Common myeloid progenitor, CD34-positive (primary cell): ENCODE results near the gene ADAMTS14.

Experiments used
- CTCF ChIA-PET: fragments of 350-600 bp; sonication (Branson Sonifier 250); formaldehyde crosslinking; loops from one replicate; lab custom pipeline; 2021; ENCODE audit warnings: antibody characterized with exemption; lab: Charles Lee
- POLR2A ChIA-PET: fragments of 350-600 bp; sonication (Branson Sonifier 250); formaldehyde crosslinking; loops from one replicate; lab custom pipeline; 2021; ENCODE audit warnings: antibody characterized with exemption; lab: Charles Lee
- DNase-seq, 3 donors: peaks; one replicate each; pipeline versions ENCODE4 v3.0.0 to v3.0.0-alpha.2; 2013
- H3K27ac ChIP-seq, 2 experiments: 1 replicate in 1 of 2; 2 replicates in 1 of 2; pipeline ENCODE4 v1.7.0; 2013; ENCODE audit warnings: inconsistent platforms in 2 of 2, low read length in 2 of 2, mild to moderate bottlenecking in 2 of 2, low read depth in 1 of 2, moderate library complexity in 1 of 2; ENCODE audit not compliant: severe bottlenecking in 2 of 2, insufficient read depth in 1 of 2, poor library complexity in 1 of 2
- H3K27me3 ChIP-seq, 5 experiments: replicated peaks in 2 of 5; 1 replicate in 3 of 5; 2 replicates in 2 of 5; pipeline versions ENCODE4 v1.6.1 to v1.7.0; 2013; ENCODE audit warnings: low read length in 4 of 5, mild to moderate bottlenecking in 2 of 5, moderate library complexity in 2 of 5, inconsistent platforms in 1 of 5; ENCODE audit not compliant: insufficient read depth in 5 of 5, control insufficient read depth in 4 of 5
- H3K36me3 ChIP-seq, 4 experiments: 1 replicate in 2 of 4; 2 replicates in 2 of 4; pipeline versions ENCODE4 v1.6.1 to v1.7.0; 2013; ENCODE audit warnings: low read length in 3 of 4, control low read depth in 1 of 4, mild to moderate bottlenecking in 1 of 4; ENCODE audit not compliant: control insufficient read depth in 4 of 4, insufficient read depth in 4 of 4
- H3K4me1 ChIP-seq, 4 experiments: 1 replicate in 3 of 4; 2 replicates in 1 of 4; pipeline versions ENCODE4 v1.6.1 to v1.7.1; 2013; ENCODE audit warnings: low read length in 3 of 4, mild to moderate bottlenecking in 3 of 4, control low read depth in 1 of 4, inconsistent platforms in 1 of 4, moderate library complexity in 1 of 4; ENCODE audit not compliant: control insufficient read depth in 4 of 4, insufficient read depth in 4 of 4; ENCODE audit errors: control extremely low read depth in 1 of 4
- H3K4me3 ChIP-seq, 7 experiments: 1 replicate in 4 of 7; 2 replicates in 3 of 7; pipeline versions ENCODE4 v1.5.1 to v1.7.0; 2013; ENCODE audit warnings: mild to moderate bottlenecking in 7 of 7, low read length in 6 of 7, moderate library complexity in 6 of 7, inconsistent platforms in 2 of 7, low read depth in 2 of 7, control low read depth in 1 of 7; ENCODE audit not compliant: insufficient read depth in 4 of 7, control insufficient read depth in 1 of 7; ENCODE audit errors: extremely low read depth in 1 of 7
- H3K9me3 ChIP-seq, 5 experiments: 1 replicate in 4 of 5; 2 replicates in 1 of 5; pipeline versions ENCODE4 v1.6.1 to v1.7.1; 2013; ENCODE audit warnings: low read length in 4 of 5, mild to moderate bottlenecking in 2 of 5, inconsistent platforms in 1 of 5, low read depth in 1 of 5, moderate library complexity in 1 of 5; ENCODE audit not compliant: control insufficient read depth in 4 of 5, insufficient read depth in 2 of 5; ENCODE audit errors: control extremely low read depth in 1 of 5
- WGBS: methylation state at CpG from one replicate; pipeline ENCODE4 v1.1.5; 2013; ENCODE audit not compliant: insufficient coverage; 5-methylcytosine and 5-hydroxymethylcytosine counted together

Gene ADAMTS14

GRCh38 chr10:70749756-70750155 lies 77.5 kb downstream of the ADAMTS14 start:
- Histone ChIP-seq H3K27me3 (no peaks in the 10 kb centered on the region), H3K4me3 (no peak overlapping the region), H3K36me3 (no peaks in the 10 kb centered on the region), H3K9me3 (no peaks in the 10 kb centered on the region), H3K4me1 (peaks cover 0 to 10% (median 2%) of the 10 kb centered on the region in 4 experiments), H3K27ac (no peak overlapping the region)
- no peak for DNase-seq
- WGBS, result 97% methylated on average over 10 of the region's 10 CpGs
- CTCF ChIA-PET, result interaction anchor here (0.9 to 1.5 kb wide), 3 partner anchors 10 to 200 kb away, joined by 3 to 6 read pairs (median 3); no protein-coding TSS in a partner anchor
- POLR2A ChIA-PET, result no interaction called here

DNA sequence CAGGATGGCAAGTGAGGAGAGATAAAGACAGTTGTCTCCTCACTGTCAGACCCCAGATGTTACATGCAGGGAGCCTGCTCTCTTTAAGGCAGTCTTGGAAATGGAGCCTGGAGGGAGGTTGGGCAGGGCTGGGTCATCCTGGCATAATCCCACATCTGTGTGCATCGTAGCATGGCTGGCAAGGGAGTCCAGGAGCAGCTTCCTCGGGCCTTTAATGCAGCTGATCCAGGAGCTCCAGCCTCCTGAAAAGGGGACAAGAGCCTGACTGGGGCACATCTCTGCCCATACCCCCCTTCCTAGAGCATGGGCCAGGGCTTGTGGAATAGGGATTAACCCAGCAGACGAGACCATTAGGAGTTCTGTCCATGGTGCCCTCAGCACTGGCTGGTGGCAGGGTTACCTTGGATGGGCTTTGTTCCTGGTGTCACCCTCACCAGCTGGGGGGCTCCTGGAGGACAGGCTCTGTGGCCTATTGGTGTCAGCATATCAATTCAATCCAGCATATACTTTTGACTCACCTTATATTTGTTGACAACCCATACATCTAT lies 77.9 kb downstream of the ADAMTS14 start:
- Histone ChIP-seq H3K9me3 (no peaks in the 10 kb centered on the region), H3K27me3 (no peaks in the 10 kb centered on the region), H3K4me3 (no peak overlapping the region), H3K27ac (no peak overlapping the region), H3K4me1 (peaks cover 0 to 5% (median 0%) of the 10 kb centered on the region in 4 experiments), H3K36me3 (no peaks in the 10 kb centered on the region)
- DNase-seq, result no peak
- ChIA-PET CTCF (interaction anchor here (0.9 to 1.5 kb wide), 3 partner anchors 10 to 201 kb away, joined by 3 to 6 read pairs (median 3); no protein-coding TSS in a partner anchor), POLR2A (no interaction called here)
- 50% methylated on average over 2 of the region's 3 CpGs for WGBS

DNA sequence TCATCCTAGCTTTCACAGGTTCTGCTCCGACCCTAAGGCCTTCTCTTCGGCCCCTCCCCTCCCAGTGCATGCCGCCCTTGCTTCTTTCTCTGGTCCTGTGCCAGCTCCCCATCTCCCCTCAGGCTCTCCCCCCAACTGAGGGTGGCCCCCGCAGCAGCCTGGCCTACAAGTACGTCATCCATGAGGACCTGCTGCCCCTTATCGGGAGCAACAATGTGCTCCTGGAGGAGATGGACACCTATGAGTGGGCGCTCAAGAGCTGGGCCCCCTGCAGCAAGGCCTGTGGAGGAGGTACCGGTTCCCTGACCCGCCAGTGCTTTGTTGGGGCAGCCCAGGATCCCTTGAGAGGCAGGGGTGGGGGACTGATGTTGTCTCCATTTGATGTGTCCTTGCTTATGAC lies 79.0 kb downstream of the ADAMTS14 start:
- WGBS, result 98% methylated on average over 8 of the region's 9 CpGs
- Histone ChIP-seq H3K4me3 (no peak overlapping the region), H3K27ac (no peak overlapping the region), H3K36me3 (no peaks in the 10 kb centered on the region), H3K9me3 (no peaks in the 10 kb centered on the region), H3K4me1 (no peaks in the 10 kb centered on the region), H3K27me3 (no peaks in the 10 kb centered on the region)
- POLR2A ChIA-PET, result no interaction called here
- CTCF ChIA-PET, result interaction anchor here (0.9 to 4.7 kb wide), 4 partner anchors 20 to 290 kb away, joined by 3 to 31 read pairs (median 3); no protein-coding TSS in a partner anchor
- no peak for DNase-seq

DNA sequence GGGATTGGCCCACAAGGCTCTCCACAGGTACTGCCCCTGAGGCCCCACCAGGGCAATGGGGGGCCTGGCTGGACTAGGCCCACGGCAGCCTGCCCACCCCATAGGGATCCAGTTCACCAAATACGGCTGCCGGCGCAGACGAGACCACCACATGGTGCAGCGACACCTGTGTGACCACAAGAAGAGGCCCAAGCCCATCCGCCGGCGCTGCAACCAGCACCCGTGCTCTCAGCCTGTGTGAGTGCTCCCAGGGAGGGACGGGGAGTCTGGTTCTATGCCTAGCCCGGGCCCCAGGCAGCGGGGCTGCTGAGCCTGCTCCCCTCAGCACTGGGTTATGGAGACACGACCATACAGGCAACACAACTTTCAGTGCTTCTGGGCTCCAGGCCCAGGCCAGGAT lies 79.7 kb downstream of the ADAMTS14 start:
- CTCF ChIA-PET, result interaction anchor here (0.9 to 4.7 kb wide), 3 partner anchors 30 to 291 kb away, joined by 3 to 31 read pairs (median 3); no protein-coding TSS in a partner anchor

DNA sequence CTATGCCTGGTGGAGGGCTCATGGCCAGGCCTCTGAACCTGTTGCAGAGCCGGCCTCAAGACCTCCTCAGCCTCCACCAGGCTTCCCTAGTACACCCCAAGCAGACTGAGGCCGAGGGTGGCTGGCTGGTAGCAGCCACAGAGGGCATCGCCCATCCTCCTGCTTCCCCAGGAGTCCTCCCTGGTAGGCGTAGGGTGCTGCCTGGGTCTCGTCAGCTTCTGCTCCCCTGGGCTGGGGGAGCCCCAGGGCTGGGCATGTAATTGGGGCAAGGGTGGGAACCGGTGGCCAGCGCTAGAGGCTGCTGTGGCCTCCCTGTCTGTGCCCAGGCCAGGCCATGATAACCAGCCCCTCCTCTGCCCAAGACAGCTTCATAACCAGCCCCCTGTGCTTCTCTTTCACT lies 80.3 kb downstream of the ADAMTS14 start:
- no peak for DNase-seq
- POLR2A ChIA-PET, result interaction anchor here (0.6 kb wide), 1 partner anchor 135 kb away, joined by 4 read pairs; no protein-coding TSS in a partner anchor
- Histone ChIP-seq H3K9me3 (no peaks in the 10 kb centered on the region), H3K27me3 (no peaks in the 10 kb centered on the region), H3K27ac (no peak overlapping the region), H3K36me3 (no peaks in the 10 kb centered on the region), H3K4me3 (no peak overlapping the region), H3K4me1 (no peaks in the 10 kb centered on the region)
- WGBS, result 100% methylated on average over 5 of the region's 7 CpGs
- CTCF ChIA-PET, result interaction anchor here (1.4 to 4.7 kb wide), 2 partner anchors 193 to 204 kb away, joined by 5 to 31 read pairs; no protein-coding TSS in a partner anchor

More for the DNA sequence above, 79.7 kb downstream of the ADAMTS14 start:
- H3K4me3 ChIP-seq, result no peak overlapping the region
- no peaks in the 10 kb centered on the region for H3K36me3 ChIP-seq
- DNase-seq, result no peak
- no peaks in the 10 kb centered on the region for H3K4me1 ChIP-seq
- 95% methylated on average over 14 of the region's 14 CpGs for WGBS
- no peaks in the 10 kb centered on the region for H3K9me3 ChIP-seq
- no peaks in the 10 kb centered on the region for H3K27me3 ChIP-seq
- H3K27ac ChIP-seq, result no peak overlapping the region
- POLR2A ChIA-PET, result no interaction called here

DNA sequence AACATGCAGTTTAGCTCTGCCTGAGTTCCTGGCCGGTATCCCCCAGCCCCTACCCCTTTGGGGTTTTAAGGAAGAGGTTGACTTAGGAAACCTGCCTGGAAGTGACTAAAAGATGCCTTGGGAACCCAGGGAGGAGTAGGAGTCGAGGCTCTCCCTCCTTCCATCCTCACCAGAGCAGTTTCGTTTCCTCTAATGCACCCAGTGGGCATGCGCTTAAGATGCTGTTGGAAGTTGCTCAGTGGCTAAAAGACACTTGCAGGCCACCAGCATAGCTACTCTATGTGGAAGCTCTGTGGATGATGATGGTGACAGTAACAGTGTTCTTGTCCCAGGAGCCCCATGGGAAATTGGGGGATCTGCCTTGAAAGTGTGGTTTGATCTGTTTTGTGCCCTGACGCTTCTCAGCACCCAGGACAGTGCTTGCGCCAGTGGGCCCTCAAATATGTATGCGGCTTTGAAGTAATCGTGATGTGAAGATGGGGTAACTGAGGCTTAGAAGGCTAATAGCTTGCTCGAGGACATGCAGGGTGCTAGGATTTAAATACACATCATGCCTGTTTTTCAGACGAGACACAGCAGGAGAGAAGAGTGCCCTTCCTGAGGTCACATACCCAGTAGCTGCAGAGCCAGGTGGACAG lies 80.8 kb downstream of the ADAMTS14 start:
- Histone ChIP-seq H3K4me3 (no peak overlapping the region), H3K36me3 (no peaks in the 10 kb centered on the region), H3K27me3 (no peaks in the 10 kb centered on the region), H3K4me1 (no peaks in the 10 kb centered on the region), H3K9me3 (no peaks in the 10 kb centered on the region), H3K27ac (no peak overlapping the region)
- POLR2A ChIA-PET, result interaction anchor here (0.6 kb wide), 1 partner anchor 134 kb away, joined by 4 read pairs; no protein-coding TSS in a partner anchor
- WGBS, result 100% methylated on average over 7 of the region's 10 CpGs
- DNase-seq, result no peak
- CTCF ChIA-PET, result interaction anchor here (1.2 to 4.7 kb wide), 6 partner anchors 8 to 205 kb away, joined by 3 to 31 read pairs (median 5); no protein-coding TSS in a partner anchor
